ENCODE measurements around the gene CST7.

Gene CST7

DNA sequence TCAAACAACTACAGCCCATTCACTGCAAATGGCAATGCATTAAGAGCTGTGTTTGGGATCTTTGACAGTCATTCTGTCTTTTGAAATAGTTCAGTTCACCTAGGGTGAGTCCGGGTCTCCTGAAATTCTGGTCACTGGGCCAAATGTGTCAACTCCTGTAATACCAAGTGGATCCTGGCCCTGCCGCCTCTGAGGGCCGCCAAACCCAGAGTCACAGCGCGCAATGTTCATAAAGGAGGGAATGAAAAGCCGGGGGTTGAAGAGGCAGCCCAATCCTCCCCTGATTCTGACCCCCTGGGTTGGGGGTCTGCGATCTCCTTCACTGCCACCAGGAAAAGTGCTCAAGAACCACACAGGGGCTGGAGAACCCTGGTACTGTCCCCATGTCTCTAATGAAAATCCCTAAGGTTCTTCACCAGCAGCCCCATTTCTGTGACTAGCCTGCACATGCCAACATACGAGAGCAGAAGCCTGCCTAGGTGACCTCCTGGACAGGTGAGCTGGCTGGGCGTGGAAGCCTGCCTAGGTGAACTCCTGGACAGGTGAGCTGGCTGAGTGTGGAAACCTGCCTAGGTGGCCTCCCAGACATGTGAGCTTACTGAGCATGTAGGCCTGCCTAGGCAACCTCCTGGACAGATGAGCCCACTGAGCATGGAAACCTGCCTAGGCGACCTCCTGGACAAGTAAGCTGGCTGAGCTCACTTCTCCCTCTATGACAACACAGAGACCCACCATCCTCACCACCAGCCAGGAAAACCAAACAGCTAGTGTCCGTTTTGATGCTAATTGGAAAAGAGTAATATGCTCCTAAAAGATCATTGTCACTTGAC, 59.5 kb downstream of the CST7 start:
- H3K27ac ChIP-seq, result no peak overlapping the region
- no peak overlapping the region for H3K4me2 ChIP-seq
- peaks cover 11% of the 10 kb centered on the region; the same call in 1 of the 2 replicates for H3K4me1 ChIP-seq
- no peak overlapping the region for H3K9ac ChIP-seq
- H3K27me3 ChIP-seq, result no peaks in the 10 kb centered on the region
- no peak overlapping the region for H3K4me3 ChIP-seq
- TF ChIP-seq Cebpa-rat (IDR thresholded peaks at IDR 0.05), result no peak
- H3K36me3 ChIP-seq, result peaks cover 88% of the 10 kb centered on the region
- no peaks in the 10 kb centered on the region for H3K9me3 ChIP-seq
- peaks cover 9% of the 10 kb centered on the region; the same call in 1 of the 2 replicates for H4K20me1 ChIP-seq

Data from BLaER1 (cell line).